ENCODE measurements around the gene RBM47. TPM values are rescaled to one million over a fixed set of nuclear protein-coding genes. Genes with fewer than 3 reads are reported as not detected.

RBM47 gene
- total and polyA plus RNA-seq, 2 of the 4 experiments (the other 2 are of a cell fraction) = 0.44 to 1.1 TPM

DNA sequence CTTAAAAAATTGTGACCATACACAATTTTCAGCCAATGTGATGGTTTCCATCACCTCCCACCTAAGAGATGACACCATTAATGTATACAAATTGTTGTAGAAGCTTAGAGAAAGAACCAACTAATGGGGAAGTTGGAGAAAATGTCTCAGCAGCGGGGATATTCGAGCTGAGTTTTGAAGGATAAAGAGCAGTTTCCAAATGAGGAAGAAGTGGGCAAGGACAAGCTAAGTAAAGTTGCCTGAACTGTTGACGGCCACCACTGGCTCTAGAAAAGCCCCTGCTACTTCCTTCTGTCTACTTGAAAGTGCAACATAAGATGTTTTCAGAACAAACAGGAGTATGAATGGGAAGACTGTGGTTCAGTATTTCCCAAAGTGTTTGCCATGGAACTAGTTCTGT is 202.5 kb downstream of the RBM47 start:
- Histone ChIP-seq H4K5ac (ENCODE audit: low read depth, low read length) (no peak overlapping the region), H2AK9ac (replicated peaks; ENCODE audit: low read depth, low read length, poor library complexity) (no peak overlapping the region), H3K56ac (ENCODE audit: extremely low read depth, insufficient read depth, low read length) (no peak overlapping the region), H2AFZ (replicated peaks; ENCODE audit: low read length, poor library complexity) (no peak overlapping the region), H2AK5ac (ENCODE audit: low read depth, low read length) (no peak overlapping the region), H3K79me1 (ENCODE audit: low read depth in 1 of 2, low read length in 2 of 2) (no peaks in the 10 kb centered on the region), H2BK15ac (ENCODE audit: low read depth, low read length) (no peak overlapping the region), H3K36me3 (ENCODE audit: control insufficient read depth, insufficient read depth, low read length) (no peaks in the 10 kb centered on the region), H3K4me3 (ENCODE audit: insufficient read depth, low read depth, low read length) (no peak overlapping the region), H3K9ac (ENCODE audit: low read depth, low read length) (no peak overlapping the region), H3K9me1 (ENCODE audit: insufficient read depth, low read length) (no peaks in the 10 kb centered on the region), H3K4ac (ENCODE audit: low read depth, low read length) (no peak overlapping the region), H3K27me3 (ENCODE audit: control insufficient read depth, insufficient read depth, low read length) (no peaks in the 10 kb centered on the region), H4K20me1 (ENCODE audit: insufficient read depth, low read length) (no peaks in the 10 kb centered on the region), H2BK5ac (ENCODE audit: low read depth, low read length, poor library complexity, severe bottlenecking) (no peak overlapping the region), H3K14ac (replicated peaks; ENCODE audit: low read depth, low read length) (no peak overlapping the region), H3K4me1 (ENCODE audit: control insufficient read depth, insufficient read depth, low read length) (no peaks in the 10 kb centered on the region), H4K91ac (ENCODE audit: insufficient read depth, low read depth, low read length) (no peak overlapping the region), H2BK20ac (ENCODE audit: low read depth, low read length) (no peak overlapping the region), H4K8ac (ENCODE audit: low read depth in 2 of 2, low read length in 2 of 2) (no peak overlapping the region), H3K4me2 (ENCODE audit: low read depth, low read length) (no peak overlapping the region), H3K18ac (ENCODE audit: low read depth, low read length) (no peak overlapping the region), H3K9me3 (ENCODE audit: control insufficient read depth, insufficient read depth, low read length) (no peaks in the 10 kb centered on the region), H3K23ac (ENCODE audit: low read depth, low read length) (no peak overlapping the region), H3K27ac (ENCODE audit: insufficient read depth, low read length) (no peak overlapping the region), H2BK120ac (ENCODE audit: low read depth, low read length) (no peak overlapping the region)
- no peak for ATAC-seq (ENCODE audit: low read depth)
- TF ChIP-seq FOS (IDR thresholded peaks at IDR 0.05; ENCODE audit: low read depth, low read length) = no peak
- no peak for TF ChIP-seq NFE2L2 (IDR thresholded peaks at IDR 0.05; ENCODE audit: low read depth, low read length)
- no peak for TF ChIP-seq MXI1 (IDR thresholded peaks at IDR 0.05; ENCODE audit: borderline replicate concordance, low read depth, low read length)
- TF ChIP-seq, protein P1, sequence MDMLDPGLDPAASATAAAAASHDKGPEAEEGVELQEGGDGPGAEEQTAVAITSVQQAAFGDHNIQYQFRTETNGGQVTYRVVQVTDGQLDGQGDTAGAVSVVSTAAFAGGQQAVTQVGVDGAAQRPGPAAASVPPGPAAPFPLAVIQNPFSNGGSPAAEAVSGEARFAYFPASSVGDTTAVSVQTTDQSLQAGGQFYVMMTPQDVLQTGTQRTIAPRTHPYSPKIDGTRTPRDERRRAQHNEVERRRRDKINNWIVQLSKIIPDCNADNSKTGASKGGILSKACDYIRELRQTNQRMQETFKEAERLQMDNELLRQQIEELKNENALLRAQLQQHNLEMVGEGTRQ (IDR thresholded peaks at IDR 0.05; ENCODE audit: low read depth, low read length) = no peak
- TF ChIP-seq POLR2A (IDR thresholded peaks at IDR 0.05; ENCODE audit: low read depth, low read length) = no peak
- TF ChIP-seq CHD1 (IDR thresholded peaks at IDR 0.05; ENCODE audit: low read depth, low read length) = no peak
- no TSS peak for BruUV-seq (replicated peaks)
- CTCF ChIA-PET = interaction anchor here (0.7 kb wide), 1 partner anchor 265 kb away, joined by 3 read pairs; no protein-coding TSS in a partner anchor
- dilution Hi-C loops (cut with HindIII; ENCODE audit: low sequenced_read_pairs, unreplicated experiment) = no loop called here
- WGBS, 2 experiments (ENCODE audit: extremely low coverage in 2 of 2, insufficient read length in 1 of 2) = 0% methylated on average over 1 of the region's 3 CpGs; no CpG with 5 or more reads in 1 of the 2 experiments
- in situ Hi-C loops (cut with MboI; ENCODE audit: low sequenced_read_pairs) = no loop called here
- POLR2A ChIA-PET (ENCODE audit: unreplicated experiment) = no interaction called here
- intact Hi-C loops (cut with micrococcal nuclease) = no loop called here
- DNase-seq = no peak
